ENCODE data around the gene ADGRV1. TPM values are rescaled to one million over a fixed set of nuclear protein-coding genes. Genes with fewer than 3 reads are reported as not detected.
A peak's percentile ranks its signal among the peaks of the same experiment; 100 is the strongest.

Gene ADGRV1
- total RNA-seq, 1 donor from 2014 or later = 10.0 TPM

DNA sequence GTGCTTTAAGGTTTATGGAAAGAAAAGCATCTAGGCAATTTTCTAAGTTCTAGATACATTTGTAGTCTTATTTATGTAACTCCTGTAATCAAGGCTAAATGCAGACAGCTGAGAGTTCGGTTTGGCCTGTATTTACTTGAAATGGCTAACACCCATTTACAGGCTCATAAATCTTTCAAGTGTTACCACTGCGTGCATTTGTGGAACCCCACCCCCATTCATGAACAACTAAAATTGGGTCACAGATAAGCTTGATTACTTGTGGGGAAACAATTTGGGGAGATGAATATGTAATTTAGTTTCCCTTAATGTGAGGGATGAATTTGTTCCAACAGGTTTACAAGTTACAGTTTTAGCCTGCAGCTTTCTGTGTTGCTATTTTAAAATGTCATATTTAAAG is 463.9 kb downstream of the ADGRV1 start:
- H3K27ac ChIP-seq (ENCODE audit: low read depth, low read length) = no peak overlapping the region
- DNase-seq (ENCODE audit: low read depth) (no peak), FAIRE-seq (no peak)
- Mint-ChIP-seq H3K27me3 (ENCODE audit: low read depth, unreplicated experiment) (no peaks in the 10 kb centered on the region), H3K4me3 (ENCODE audit: unreplicated experiment) (no peak overlapping the region), H3K4me1 (ENCODE audit: low read depth, unreplicated experiment) (peaks cover 25% of the 10 kb centered on the region), H3K27ac (ENCODE audit: unreplicated experiment) (peak overlapping the region; percentile 93), H3K36me3 (ENCODE audit: low read depth, unreplicated experiment) (no peaks in the 10 kb centered on the region), H3K9me3 (ENCODE audit: unreplicated experiment) (no peaks in the 10 kb centered on the region)
- TF ChIP-seq, protein P1, sequence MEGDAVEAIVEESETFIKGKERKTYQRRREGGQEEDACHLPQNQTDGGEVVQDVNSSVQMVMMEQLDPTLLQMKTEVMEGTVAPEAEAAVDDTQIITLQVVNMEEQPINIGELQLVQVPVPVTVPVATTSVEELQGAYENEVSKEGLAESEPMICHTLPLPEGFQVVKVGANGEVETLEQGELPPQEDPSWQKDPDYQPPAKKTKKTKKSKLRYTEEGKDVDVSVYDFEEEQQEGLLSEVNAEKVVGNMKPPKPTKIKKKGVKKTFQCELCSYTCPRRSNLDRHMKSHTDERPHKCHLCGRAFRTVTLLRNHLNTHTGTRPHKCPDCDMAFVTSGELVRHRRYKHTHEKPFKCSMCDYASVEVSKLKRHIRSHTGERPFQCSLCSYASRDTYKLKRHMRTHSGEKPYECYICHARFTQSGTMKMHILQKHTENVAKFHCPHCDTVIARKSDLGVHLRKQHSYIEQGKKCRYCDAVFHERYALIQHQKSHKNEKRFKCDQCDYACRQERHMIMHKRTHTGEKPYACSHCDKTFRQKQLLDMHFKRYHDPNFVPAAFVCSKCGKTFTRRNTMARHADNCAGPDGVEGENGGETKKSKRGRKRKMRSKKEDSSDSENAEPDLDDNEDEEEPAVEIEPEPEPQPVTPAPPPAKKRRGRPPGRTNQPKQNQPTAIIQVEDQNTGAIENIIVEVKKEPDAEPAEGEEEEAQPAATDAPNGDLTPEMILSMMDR (IDR thresholded peaks at IDR 0.05; ENCODE audit: insufficient read depth, low read depth, low read length) = no peak
- TF ChIP-seq EZH2 (IDR thresholded peaks at IDR 0.05; ENCODE audit: insufficient read depth, low read length) = no peak
- no peaks in the 10 kb centered on the region for H3K36me3 ChIP-seq (ENCODE audit: insufficient read depth, low read length)
- H4K20me1 ChIP-seq (ENCODE audit: insufficient read depth, low read length) = no peaks in the 10 kb centered on the region
- no peaks in the 10 kb centered on the region for H3K27me3 ChIP-seq (ENCODE audit: insufficient read depth, low read length)
- H3K9me3 ChIP-seq (ENCODE audit: insufficient read depth, low read depth, low read length) = no peaks in the 10 kb centered on the region
- H3K4me1 ChIP-seq (ENCODE audit: insufficient read depth, low read length) = no peaks in the 10 kb centered on the region
- no peak overlapping the region for H3K9ac ChIP-seq (ENCODE audit: low read length)
- H3K79me2 ChIP-seq (ENCODE audit: insufficient read depth, low read length) = no peaks in the 10 kb centered on the region
- no peak overlapping the region for H3K4me3 ChIP-seq (ENCODE audit: insufficient read depth, low read depth, low read length)
- H3K4me2 ChIP-seq (ENCODE audit: low read length) = no peak overlapping the region
- no peak overlapping the region for H2AFZ ChIP-seq (ENCODE audit: low read depth, low read length)

DNA sequence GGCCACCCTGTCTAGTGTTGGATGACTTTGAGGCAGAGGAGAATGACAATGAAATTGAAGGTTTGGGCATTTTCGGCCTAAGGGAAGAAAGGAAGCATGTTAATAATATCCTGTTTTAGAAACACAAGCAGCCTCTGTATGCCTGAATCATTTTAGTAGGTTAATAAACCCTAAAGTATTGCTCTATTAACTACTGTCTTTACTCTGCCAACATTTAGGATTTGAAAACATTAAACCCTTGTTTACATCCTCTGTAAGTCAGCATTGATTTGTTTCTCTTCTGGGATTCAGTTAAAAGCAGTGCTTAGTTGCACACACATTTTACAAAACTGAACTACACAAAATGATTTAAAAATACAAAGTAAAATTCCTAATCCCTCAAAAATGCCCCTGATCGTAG is 465.6 kb downstream of the ADGRV1 start:
- Mint-ChIP-seq H3K4me1 (ENCODE audit: low read depth, unreplicated experiment) (peaks cover 28% of the 10 kb centered on the region), H3K27ac (ENCODE audit: unreplicated experiment) (no peak overlapping the region), H3K27me3 (ENCODE audit: low read depth, unreplicated experiment) (no peaks in the 10 kb centered on the region), H3K36me3 (ENCODE audit: low read depth, unreplicated experiment) (no peaks in the 10 kb centered on the region), H3K4me3 (ENCODE audit: unreplicated experiment) (no peak overlapping the region), H3K9me3 (ENCODE audit: unreplicated experiment) (no peaks in the 10 kb centered on the region)
- no peaks in the 10 kb centered on the region for H3K9me3 ChIP-seq (ENCODE audit: insufficient read depth, low read depth, low read length)
- FAIRE-seq (no peak), DNase-seq (ENCODE audit: low read depth) (no peak)
- no peak overlapping the region for H3K9ac ChIP-seq (ENCODE audit: low read length)
- TF ChIP-seq, protein P1 (IDR thresholded peaks at IDR 0.05; ENCODE audit: insufficient read depth, low read depth, low read length) = no peak
- no peak for TF ChIP-seq EZH2 (IDR thresholded peaks at IDR 0.05; ENCODE audit: insufficient read depth, low read length)
- no peak overlapping the region for H3K4me2 ChIP-seq (ENCODE audit: low read length)
- no peak overlapping the region for H3K4me3 ChIP-seq (ENCODE audit: insufficient read depth, low read depth, low read length)
- no peak overlapping the region for H3K27ac ChIP-seq (ENCODE audit: low read depth, low read length)
- no peaks in the 10 kb centered on the region for H3K79me2 ChIP-seq (ENCODE audit: insufficient read depth, low read length)
- no peak overlapping the region for H2AFZ ChIP-seq (ENCODE audit: low read depth, low read length)
- no peaks in the 10 kb centered on the region for H4K20me1 ChIP-seq (ENCODE audit: insufficient read depth, low read length)
- H3K27me3 ChIP-seq (ENCODE audit: insufficient read depth, low read length) = no peaks in the 10 kb centered on the region
- no peaks in the 10 kb centered on the region for H3K4me1 ChIP-seq (ENCODE audit: insufficient read depth, low read length)
- H3K36me3 ChIP-seq (ENCODE audit: insufficient read depth, low read length) = no peaks in the 10 kb centered on the region

DNA sequence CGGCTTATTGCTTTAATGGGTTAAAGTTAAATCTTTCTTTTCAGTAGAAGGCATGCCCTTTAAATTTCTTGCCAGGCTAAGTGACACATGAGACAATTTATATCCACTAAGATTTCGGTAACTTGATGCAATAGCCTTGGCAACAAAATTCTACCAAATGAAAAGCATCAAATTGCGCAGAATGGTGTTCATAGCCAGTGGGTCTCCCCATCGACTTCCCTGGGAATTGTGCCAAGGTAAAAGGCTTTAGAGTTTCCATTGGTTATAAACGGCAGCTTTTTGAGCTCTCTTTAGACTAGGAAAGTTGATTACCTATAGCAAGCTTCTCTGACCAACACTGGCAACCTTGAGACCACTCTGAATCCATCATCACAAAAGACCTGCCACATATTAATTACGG is 466.1 kb downstream of the ADGRV1 start:
- H3K9ac ChIP-seq (ENCODE audit: low read length) = no peak overlapping the region
- H3K79me2 ChIP-seq (ENCODE audit: insufficient read depth, low read length) = no peaks in the 10 kb centered on the region
- no peaks in the 10 kb centered on the region for H3K9me3 Mint-ChIP-seq (ENCODE audit: unreplicated experiment)
- H3K4me1 ChIP-seq (ENCODE audit: insufficient read depth, low read length) = no peaks in the 10 kb centered on the region
- H3K4me3 Mint-ChIP-seq (ENCODE audit: unreplicated experiment) = no peak overlapping the region
- no peak overlapping the region for H2AFZ ChIP-seq (ENCODE audit: low read depth, low read length)
- H3K4me1 Mint-ChIP-seq (ENCODE audit: low read depth, unreplicated experiment) = peaks cover 26% of the 10 kb centered on the region
- H3K4me3 ChIP-seq (ENCODE audit: insufficient read depth, low read depth, low read length) = no peak overlapping the region
- no peak overlapping the region for H3K27ac ChIP-seq (ENCODE audit: low read depth, low read length)
- no peaks in the 10 kb centered on the region for H4K20me1 ChIP-seq (ENCODE audit: insufficient read depth, low read length)
- no peaks in the 10 kb centered on the region for H3K27me3 ChIP-seq (ENCODE audit: insufficient read depth, low read length)
- no peaks in the 10 kb centered on the region for H3K27me3 Mint-ChIP-seq (ENCODE audit: low read depth, unreplicated experiment)
- no peaks in the 10 kb centered on the region for H3K9me3 ChIP-seq (ENCODE audit: insufficient read depth, low read depth, low read length)
- H3K27ac Mint-ChIP-seq (ENCODE audit: unreplicated experiment) = no peak overlapping the region
- H3K36me3 Mint-ChIP-seq (ENCODE audit: low read depth, unreplicated experiment) = no peaks in the 10 kb centered on the region
- no peaks in the 10 kb centered on the region for H3K36me3 ChIP-seq (ENCODE audit: insufficient read depth, low read length)
- no peak for DNase-seq (ENCODE audit: low read depth)
- H3K4me2 ChIP-seq (ENCODE audit: low read length) = no peak overlapping the region
- TF ChIP-seq EZH2 (IDR thresholded peaks at IDR 0.05; ENCODE audit: insufficient read depth, low read length) = no peak
- TF ChIP-seq, protein P1 (IDR thresholded peaks at IDR 0.05; ENCODE audit: insufficient read depth, low read depth, low read length) = no peak
- no peak for FAIRE-seq
